Nephron progenitor cell (in vitro differentiated cells): ENCODE data around the gene CAMK2D.

Experiments used
- DNase-seq: peaks from one replicate; pipeline ENCODE4 v3.0.0; 2021
- H3K27ac Mint-ChIP-seq: 2 replicates; pipeline ENCODE4 v1.8.0; 2021; ENCODE audit warnings: mild to moderate bottlenecking, moderate library complexity, mixed read lengths
- H3K27me3 Mint-ChIP-seq: 2 replicates; pipeline ENCODE4 v1.8.0; 2021; ENCODE audit warnings: mild to moderate bottlenecking, low read depth, mixed read lengths; ENCODE audit not compliant: poor library complexity
- H3K36me3 Mint-ChIP-seq: 2 replicates; pipeline ENCODE4 v1.8.0; 2021; ENCODE audit warnings: low read depth, mixed read lengths
- H3K4me1 Mint-ChIP-seq: 2 replicates; pipeline ENCODE4 v1.8.0; 2021; ENCODE audit warnings: mixed read lengths
- H3K4me3 Mint-ChIP-seq: 2 replicates; pipeline ENCODE4 v1.8.0; 2021; ENCODE audit warnings: mild to moderate bottlenecking, moderate library complexity, mixed read lengths
- H3K9me3 Mint-ChIP-seq: 2 replicates; pipeline ENCODE4 v1.8.0; 2021; ENCODE audit warnings: mild to moderate bottlenecking, moderate library complexity, mixed read lengths
- CTCF ChIP-seq: fragments of 200-600 bp; sonication (generic); IDR thresholded peaks from 2 replicates; pipeline ENCODE4 v1.5.0; 2021; ENCODE audit warnings: antibody characterized with exemption

CAMK2D gene

DNA sequence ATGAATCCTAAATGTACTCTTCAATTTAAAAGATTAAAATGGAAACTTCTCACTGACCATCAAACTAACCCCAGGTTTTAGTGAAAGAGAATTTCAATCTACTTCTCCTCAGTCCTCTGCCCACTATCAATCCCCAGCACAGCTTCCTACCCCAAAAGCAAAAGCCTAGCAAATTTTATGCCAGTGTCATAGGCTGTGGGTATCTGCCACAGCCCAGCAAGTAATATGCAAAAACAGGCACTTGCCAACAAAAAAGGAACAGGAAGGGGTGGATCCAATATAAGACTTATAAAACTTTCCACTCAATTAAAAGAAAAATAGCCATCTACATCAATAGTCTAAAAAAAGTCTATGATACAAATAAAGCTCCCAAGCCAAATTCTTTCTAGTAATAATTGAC is 22.3 kb downstream of the CAMK2D start:
- Mint-ChIP-seq H3K36me3 (peaks cover 5% of the 10 kb centered on the region), H3K4me3 (no peak overlapping the region), H3K27ac (peak overlapping the region; percentile 74), H3K4me1 (no peaks in the 10 kb centered on the region), H3K27me3 (no peaks in the 10 kb centered on the region), H3K9me3 (no peaks in the 10 kb centered on the region)
- no peak for TF ChIP-seq CTCF
- no peak for DNase-seq

DNA sequence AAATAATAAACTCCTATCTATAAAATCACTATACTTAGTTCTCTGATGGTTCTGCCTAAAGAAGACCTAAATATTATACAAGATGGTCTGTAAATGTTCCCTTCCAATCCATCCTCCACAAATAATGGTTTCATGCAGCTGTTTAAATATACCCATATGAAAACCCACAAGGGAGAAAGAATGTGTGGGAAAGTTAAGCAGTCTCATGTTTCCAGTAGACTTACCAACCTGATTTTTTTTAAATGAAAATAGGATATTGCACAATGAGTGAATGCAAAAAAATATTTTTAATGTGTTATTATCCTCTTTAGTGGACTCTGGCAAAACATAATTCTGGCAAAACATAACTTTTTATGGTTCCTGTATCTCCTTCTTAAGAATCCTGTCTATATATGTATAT is 23.3 kb downstream of the CAMK2D start:
- DNase-seq: no peak
- no peak for TF ChIP-seq CTCF
- no peaks in the 10 kb centered on the region for H3K4me1 Mint-ChIP-seq
- H3K27ac Mint-ChIP-seq: no peak overlapping the region
- H3K9me3 Mint-ChIP-seq: no peaks in the 10 kb centered on the region
- H3K27me3 Mint-ChIP-seq: no peaks in the 10 kb centered on the region
- H3K36me3 Mint-ChIP-seq: peaks cover 5% of the 10 kb centered on the region
- H3K4me3 Mint-ChIP-seq: no peak overlapping the region

- Mint-ChIP-seq H3K4me1 (peaks cover 6% of the 10 kb centered on the region), H3K4me3 (no peak overlapping the region), H3K36me3 (peaks cover 5% of the 10 kb centered on the region), H3K9me3 (no peaks in the 10 kb centered on the region), H3K27ac (no peak overlapping the region), H3K27me3 (no peaks in the 10 kb centered on the region)
- no peak for TF ChIP-seq CTCF
- no peak for DNase-seq
Measured at GRCh38 chr4:113733685-113734084, 27.9 kb downstream of the CAMK2D start.

- no peak overlapping the region for H3K4me3 Mint-ChIP-seq
- H3K4me1 Mint-ChIP-seq: peaks cover 6% of the 10 kb centered on the region
- H3K27me3 Mint-ChIP-seq: no peaks in the 10 kb centered on the region
- no peak for DNase-seq
- H3K36me3 Mint-ChIP-seq: peaks cover 5% of the 10 kb centered on the region
- no peak overlapping the region for H3K27ac Mint-ChIP-seq
- TF ChIP-seq CTCF: no peak
- H3K9me3 Mint-ChIP-seq: no peaks in the 10 kb centered on the region
Measured at GRCh38 chr4:113732967-113733527, 28.5 kb downstream of the CAMK2D start.

- no peak for DNase-seq
- H3K27me3 Mint-ChIP-seq: no peaks in the 10 kb centered on the region
- no peak for TF ChIP-seq CTCF
- peaks cover 6% of the 10 kb centered on the region for H3K4me1 Mint-ChIP-seq
- H3K4me3 Mint-ChIP-seq: no peak overlapping the region
- no peak overlapping the region for H3K27ac Mint-ChIP-seq
- H3K9me3 Mint-ChIP-seq: no peaks in the 10 kb centered on the region
- peaks cover 5% of the 10 kb centered on the region for H3K36me3 Mint-ChIP-seq
Measured at GRCh38 chr4:113730467-113731216, 30.9 kb downstream of the CAMK2D start.

- no peak for DNase-seq
- TF ChIP-seq CTCF: no peak
- Mint-ChIP-seq H3K36me3 (no peaks in the 10 kb centered on the region), H3K9me3 (no peaks in the 10 kb centered on the region), H3K4me1 (peaks cover 6% of the 10 kb centered on the region), H3K27ac (no peak overlapping the region), H3K27me3 (no peaks in the 10 kb centered on the region), H3K4me3 (no peak overlapping the region)
Measured at GRCh38 chr4:113727802-113728201, 33.7 kb downstream of the CAMK2D start.
